HEK293 (cell line): Measurements from ENCODE around the gene IGF2BP1.

Experiments used
- BCL11A ChIP-seq: fragments of 450-650 bp; formaldehyde crosslinking; IDR thresholded peaks from 2 replicates; pipeline ENCODE4 v1.5.1; 2016; ENCODE audit warnings: low read depth, missing biosample characterization, missing genetic modification characterization
- FEZF1 ChIP-seq: fragments of 450-650 bp; formaldehyde crosslinking; IDR thresholded peaks from 2 replicates; pipeline ENCODE4 v1.5.1; 2016; ENCODE audit warnings: missing biosample characterization, missing genetic modification characterization
- MYNN ChIP-seq: fragments of 450-650 bp; formaldehyde crosslinking; IDR thresholded peaks from 2 replicates; pipeline ENCODE4 v1.5.1; 2016; ENCODE audit warnings: missing biosample characterization, missing genetic modification characterization, borderline replicate concordance
- MZF1 ChIP-seq: fragments of 450-650 bp; formaldehyde crosslinking; IDR thresholded peaks from 2 replicates; pipeline ENCODE4 v1.5.1; 2017; ENCODE audit warnings: missing biosample characterization, missing genetic modification characterization, borderline replicate concordance
- SP7 ChIP-seq: fragments of 450-650 bp; formaldehyde crosslinking; IDR thresholded peaks from 2 replicates; pipeline ENCODE4 v1.5.1; 2016; ENCODE audit warnings: missing biosample characterization, missing genetic modification characterization
- WT1 ChIP-seq: fragments of 450-650 bp; formaldehyde crosslinking; IDR thresholded peaks from 2 replicates; pipeline ENCODE4 v1.5.1; 2016; ENCODE audit warnings: missing biosample characterization, missing genetic modification characterization
- ZNF175 ChIP-seq: fragments of 450-650 bp; formaldehyde crosslinking; IDR thresholded peaks from 2 replicates; pipeline ENCODE4 v1.5.1; 2016; ENCODE audit warnings: missing biosample characterization, missing genetic modification characterization
- ZNF24 ChIP-seq: fragments of 450-650 bp; formaldehyde crosslinking; IDR thresholded peaks from 2 replicates; pipeline ENCODE4 v1.5.1; 2016; ENCODE audit warnings: missing biosample characterization, missing genetic modification characterization
- ZNF366 ChIP-seq: fragments of 450-650 bp; formaldehyde crosslinking; conservative IDR thresholded peaks from 2 replicates; pipeline ENCODE4 v1.5.1; 2016; ENCODE audit warnings: missing biosample characterization, missing genetic modification characterization
- ZNF391 ChIP-seq: fragments of 450-650 bp; formaldehyde crosslinking; IDR thresholded peaks from 2 replicates; pipeline ENCODE4 v1.5.1; 2016; ENCODE audit warnings: low read depth, missing biosample characterization, missing genetic modification characterization, borderline replicate concordance
- ZNF426 ChIP-seq: fragments of 450-650 bp; formaldehyde crosslinking; IDR thresholded peaks from 2 replicates; pipeline ENCODE4 v1.5.1; 2017; ENCODE audit warnings: missing biosample characterization, missing genetic modification characterization, mild to moderate bottlenecking, inconsistent platforms, moderate library complexity
- ZNF529 ChIP-seq: fragments of 450-650 bp; formaldehyde crosslinking; IDR thresholded peaks from 2 replicates; pipeline ENCODE4 v1.5.1; 2017; ENCODE audit warnings: missing genetic modification characterization, missing biosample characterization; ENCODE audit not compliant: insufficient replicate concordance
- ZNF626 ChIP-seq: fragments of 450-650 bp; sonication (Bioruptor Pico); formaldehyde crosslinking; IDR thresholded peaks from 2 replicates; pipeline ENCODE4 v1.5.1; 2018; ENCODE audit warnings: missing biosample characterization, missing genetic modification characterization, inconsistent platforms
- ZNF777 ChIP-seq: fragments of 450-650 bp; formaldehyde crosslinking; IDR thresholded peaks from 2 replicates; pipeline ENCODE4 v1.5.1; 2017; ENCODE audit warnings: missing biosample characterization, missing genetic modification characterization, borderline replicate concordance
- TF ChIP-seq, protein P1 (sequence below): fragments of 450-650 bp; formaldehyde crosslinking; IDR thresholded peaks from 2 replicates; pipeline ENCODE4 v1.5.1; 2016; ENCODE audit warnings: missing biosample characterization, missing genetic modification characterization, borderline replicate concordance
- TF ChIP-seq, protein P2 (sequence below): fragments of 450-650 bp; formaldehyde crosslinking; IDR thresholded peaks from 2 replicates; pipeline ENCODE4 v1.5.1; 2016; ENCODE audit warnings: missing biosample characterization, missing genetic modification characterization
- TF ChIP-seq, protein P3 (sequence below): fragments of 450-650 bp; IDR thresholded peaks from 2 replicates; pipeline ENCODE4 v1.5.1; 2018; ENCODE audit warnings: missing biosample characterization, missing genetic modification characterization
- TF ChIP-seq, protein P4 (sequence below): fragments of 450-650 bp; formaldehyde crosslinking; IDR thresholded peaks from 2 replicates; pipeline ENCODE4 v1.5.1; 2017; ENCODE audit warnings: missing biosample characterization, missing genetic modification characterization
- TF ChIP-seq, protein P5 (sequence below): fragments of 450-650 bp; formaldehyde crosslinking; IDR thresholded peaks from 2 replicates; pipeline ENCODE4 v1.5.1; 2016; ENCODE audit warnings: missing biosample characterization, missing genetic modification characterization
- TF ChIP-seq, protein P6 (sequence below): fragments of 450-650 bp; formaldehyde crosslinking; IDR thresholded peaks from 2 replicates; pipeline ENCODE4 v1.5.1; 2016; ENCODE audit warnings: missing biosample characterization, missing genetic modification characterization
- TF ChIP-seq, protein P7 (sequence below): fragments of 450-650 bp; formaldehyde crosslinking; IDR thresholded peaks from 2 replicates; pipeline ENCODE4 v1.5.1; 2016; ENCODE audit warnings: missing biosample characterization, missing genetic modification characterization

The IGF2BP1 gene

DNA sequence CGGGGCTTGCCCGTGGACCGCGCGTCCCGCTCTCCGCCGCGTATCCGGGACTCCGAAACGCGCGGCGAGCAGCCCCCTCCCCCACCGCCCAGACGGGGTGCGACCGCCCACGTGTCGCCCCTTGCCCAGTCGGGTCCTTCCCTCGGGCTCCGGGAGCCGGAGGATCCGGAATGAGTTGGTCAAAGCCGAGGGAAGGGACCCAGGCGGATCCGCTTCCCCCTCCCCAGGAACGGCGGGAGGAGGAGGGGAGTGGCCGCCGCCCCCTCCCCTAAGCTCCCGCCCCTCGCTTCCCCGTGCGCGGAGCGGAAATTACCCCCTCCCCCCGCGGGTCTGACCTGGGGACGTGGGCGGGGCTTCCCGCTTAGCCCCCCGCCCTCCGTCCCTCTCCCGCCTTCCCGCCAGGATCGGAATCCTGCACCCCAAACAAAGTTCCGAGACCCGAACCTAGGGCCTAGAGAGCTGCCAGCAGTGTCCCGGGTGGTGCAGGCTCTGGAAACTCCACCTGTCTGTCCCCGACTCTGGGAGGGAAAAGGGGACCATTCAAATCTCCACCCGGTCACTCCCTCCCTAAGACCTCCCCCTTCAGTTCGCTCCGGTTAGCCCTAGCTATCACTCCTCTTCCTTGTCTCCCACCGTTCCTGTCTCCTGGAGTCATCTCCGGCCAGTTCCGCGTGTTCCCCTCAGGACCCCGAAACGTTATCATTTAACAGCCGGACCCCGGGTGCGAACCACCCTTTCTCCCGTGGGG, 1.0 kb upstream of the IGF2BP1 start (continued):
- TF ChIP-seq, protein P1, sequence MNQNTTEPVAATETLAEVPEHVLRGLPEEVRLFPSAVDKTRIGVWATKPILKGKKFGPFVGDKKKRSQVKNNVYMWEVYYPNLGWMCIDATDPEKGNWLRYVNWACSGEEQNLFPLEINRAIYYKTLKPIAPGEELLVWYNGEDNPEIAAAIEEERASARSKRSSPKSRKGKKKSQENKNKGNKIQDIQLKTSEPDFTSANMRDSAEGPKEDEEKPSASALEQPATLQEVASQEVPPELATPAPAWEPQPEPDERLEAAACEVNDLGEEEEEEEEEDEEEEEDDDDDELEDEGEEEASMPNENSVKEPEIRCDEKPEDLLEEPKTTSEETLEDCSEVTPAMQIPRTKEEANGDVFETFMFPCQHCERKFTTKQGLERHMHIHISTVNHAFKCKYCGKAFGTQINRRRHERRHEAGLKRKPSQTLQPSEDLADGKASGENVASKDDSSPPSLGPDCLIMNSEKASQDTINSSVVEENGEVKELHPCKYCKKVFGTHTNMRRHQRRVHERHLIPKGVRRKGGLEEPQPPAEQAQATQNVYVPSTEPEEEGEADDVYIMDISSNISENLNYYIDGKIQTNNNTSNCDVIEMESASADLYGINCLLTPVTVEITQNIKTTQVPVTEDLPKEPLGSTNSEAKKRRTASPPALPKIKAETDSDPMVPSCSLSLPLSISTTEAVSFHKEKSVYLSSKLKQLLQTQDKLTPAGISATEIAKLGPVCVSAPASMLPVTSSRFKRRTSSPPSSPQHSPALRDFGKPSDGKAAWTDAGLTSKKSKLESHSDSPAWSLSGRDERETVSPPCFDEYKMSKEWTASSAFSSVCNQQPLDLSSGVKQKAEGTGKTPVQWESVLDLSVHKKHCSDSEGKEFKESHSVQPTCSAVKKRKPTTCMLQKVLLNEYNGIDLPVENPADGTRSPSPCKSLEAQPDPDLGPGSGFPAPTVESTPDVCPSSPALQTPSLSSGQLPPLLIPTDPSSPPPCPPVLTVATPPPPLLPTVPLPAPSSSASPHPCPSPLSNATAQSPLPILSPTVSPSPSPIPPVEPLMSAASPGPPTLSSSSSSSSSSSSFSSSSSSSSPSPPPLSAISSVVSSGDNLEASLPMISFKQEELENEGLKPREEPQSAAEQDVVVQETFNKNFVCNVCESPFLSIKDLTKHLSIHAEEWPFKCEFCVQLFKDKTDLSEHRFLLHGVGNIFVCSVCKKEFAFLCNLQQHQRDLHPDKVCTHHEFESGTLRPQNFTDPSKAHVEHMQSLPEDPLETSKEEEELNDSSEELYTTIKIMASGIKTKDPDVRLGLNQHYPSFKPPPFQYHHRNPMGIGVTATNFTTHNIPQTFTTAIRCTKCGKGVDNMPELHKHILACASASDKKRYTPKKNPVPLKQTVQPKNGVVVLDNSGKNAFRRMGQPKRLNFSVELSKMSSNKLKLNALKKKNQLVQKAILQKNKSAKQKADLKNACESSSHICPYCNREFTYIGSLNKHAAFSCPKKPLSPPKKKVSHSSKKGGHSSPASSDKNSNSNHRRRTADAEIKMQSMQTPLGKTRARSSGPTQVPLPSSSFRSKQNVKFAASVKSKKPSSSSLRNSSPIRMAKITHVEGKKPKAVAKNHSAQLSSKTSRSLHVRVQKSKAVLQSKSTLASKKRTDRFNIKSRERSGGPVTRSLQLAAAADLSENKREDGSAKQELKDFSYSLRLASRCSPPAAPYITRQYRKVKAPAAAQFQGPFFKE (tag by site-specific recombination) = no peak
- TF ChIP-seq, protein P2, sequence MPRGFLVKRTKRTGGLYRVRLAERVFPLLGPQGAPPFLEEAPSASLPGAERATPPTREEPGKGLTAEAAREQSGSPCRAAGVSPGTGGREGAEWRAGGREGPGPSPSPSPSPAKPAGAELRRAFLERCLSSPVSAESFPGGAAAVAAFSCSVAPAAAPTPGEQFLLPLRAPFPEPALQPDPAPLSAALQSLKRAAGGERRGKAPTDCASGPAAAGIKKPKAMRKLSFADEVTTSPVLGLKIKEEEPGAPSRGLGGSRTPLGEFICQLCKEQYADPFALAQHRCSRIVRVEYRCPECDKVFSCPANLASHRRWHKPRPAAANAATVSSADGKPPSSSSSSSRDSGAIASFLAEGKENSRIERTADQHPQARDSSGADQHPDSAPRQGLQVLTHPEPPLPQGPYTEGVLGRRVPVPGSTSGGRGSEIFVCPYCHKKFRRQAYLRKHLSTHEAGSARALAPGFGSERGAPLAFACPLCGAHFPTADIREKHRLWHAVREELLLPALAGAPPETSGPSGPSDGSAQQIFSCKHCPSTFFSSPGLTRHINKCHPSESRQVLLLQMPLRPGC (tag by site-specific recombination) = no peak
- no peak for TF ChIP-seq ZNF777 (tag by site-specific recombination)
- TF ChIP-seq ZNF175 = no peak
- TF ChIP-seq, protein P3, sequence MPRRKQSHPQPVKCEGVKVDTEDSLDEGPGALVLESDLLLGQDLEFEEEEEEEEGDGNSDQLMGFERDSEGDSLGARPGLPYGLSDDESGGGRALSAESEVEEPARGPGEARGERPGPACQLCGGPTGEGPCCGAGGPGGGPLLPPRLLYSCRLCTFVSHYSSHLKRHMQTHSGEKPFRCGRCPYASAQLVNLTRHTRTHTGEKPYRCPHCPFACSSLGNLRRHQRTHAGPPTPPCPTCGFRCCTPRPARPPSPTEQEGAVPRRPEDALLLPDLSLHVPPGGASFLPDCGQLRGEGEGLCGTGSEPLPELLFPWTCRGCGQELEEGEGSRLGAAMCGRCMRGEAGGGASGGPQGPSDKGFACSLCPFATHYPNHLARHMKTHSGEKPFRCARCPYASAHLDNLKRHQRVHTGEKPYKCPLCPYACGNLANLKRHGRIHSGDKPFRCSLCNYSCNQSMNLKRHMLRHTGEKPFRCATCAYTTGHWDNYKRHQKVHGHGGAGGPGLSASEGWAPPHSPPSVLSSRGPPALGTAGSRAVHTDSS (tag by site-specific recombination) = no peak
- peak; percentile 76 for TF ChIP-seq MZF1 (tag by site-specific recombination)
- TF ChIP-seq, protein P4, sequence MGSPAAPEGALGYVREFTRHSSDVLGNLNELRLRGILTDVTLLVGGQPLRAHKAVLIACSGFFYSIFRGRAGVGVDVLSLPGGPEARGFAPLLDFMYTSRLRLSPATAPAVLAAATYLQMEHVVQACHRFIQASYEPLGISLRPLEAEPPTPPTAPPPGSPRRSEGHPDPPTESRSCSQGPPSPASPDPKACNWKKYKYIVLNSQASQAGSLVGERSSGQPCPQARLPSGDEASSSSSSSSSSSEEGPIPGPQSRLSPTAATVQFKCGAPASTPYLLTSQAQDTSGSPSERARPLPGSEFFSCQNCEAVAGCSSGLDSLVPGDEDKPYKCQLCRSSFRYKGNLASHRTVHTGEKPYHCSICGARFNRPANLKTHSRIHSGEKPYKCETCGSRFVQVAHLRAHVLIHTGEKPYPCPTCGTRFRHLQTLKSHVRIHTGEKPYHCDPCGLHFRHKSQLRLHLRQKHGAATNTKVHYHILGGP = no peak
- no peak for TF ChIP-seq ZNF529 (tag by site-specific recombination)
- no peak for TF ChIP-seq MYNN (tag by site-specific recombination)
- TF ChIP-seq ZNF24 = no peak; the same call in 1 of the 2 replicates
- TF ChIP-seq SP7 = peak; percentile 53
- no peak for TF ChIP-seq BCL11A (tag by site-specific recombination)
- TF ChIP-seq WT1 = peak; percentile 85
- no peak for TF ChIP-seq ZNF426 (tag by site-specific recombination)
- TF ChIP-seq, protein P5, sequence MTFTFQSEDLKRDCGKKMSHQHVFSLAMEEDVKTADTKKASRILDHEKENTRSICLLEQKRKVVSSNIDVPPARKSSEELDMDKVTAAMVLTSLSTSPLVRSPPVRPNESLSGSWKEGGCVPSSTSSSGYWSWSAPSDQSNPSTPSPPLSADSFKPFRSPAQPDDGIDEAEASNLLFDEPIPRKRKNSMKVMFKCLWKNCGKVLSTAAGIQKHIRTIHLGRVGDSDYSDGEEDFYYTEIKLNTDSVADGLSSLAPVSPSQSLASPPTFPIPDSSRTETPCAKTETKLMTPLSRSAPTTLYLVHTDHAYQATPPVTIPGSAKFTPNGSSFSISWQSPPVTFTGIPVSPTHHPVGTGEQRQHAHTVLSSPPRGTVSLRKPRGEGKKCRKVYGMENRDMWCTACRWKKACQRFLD (tag by site-specific recombination) = no peak
- TF ChIP-seq, protein P6, sequence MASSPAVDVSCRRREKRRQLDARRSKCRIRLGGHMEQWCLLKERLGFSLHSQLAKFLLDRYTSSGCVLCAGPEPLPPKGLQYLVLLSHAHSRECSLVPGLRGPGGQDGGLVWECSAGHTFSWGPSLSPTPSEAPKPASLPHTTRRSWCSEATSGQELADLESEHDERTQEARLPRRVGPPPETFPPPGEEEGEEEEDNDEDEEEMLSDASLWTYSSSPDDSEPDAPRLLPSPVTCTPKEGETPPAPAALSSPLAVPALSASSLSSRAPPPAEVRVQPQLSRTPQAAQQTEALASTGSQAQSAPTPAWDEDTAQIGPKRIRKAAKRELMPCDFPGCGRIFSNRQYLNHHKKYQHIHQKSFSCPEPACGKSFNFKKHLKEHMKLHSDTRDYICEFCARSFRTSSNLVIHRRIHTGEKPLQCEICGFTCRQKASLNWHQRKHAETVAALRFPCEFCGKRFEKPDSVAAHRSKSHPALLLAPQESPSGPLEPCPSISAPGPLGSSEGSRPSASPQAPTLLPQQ (tag by site-specific recombination) = 0 out of 2 replicates have a peak, but pooled peaks have one; percentile 24
- peak; percentile 94 for TF ChIP-seq ZNF366 (tag by site-specific recombination)
- TF ChIP-seq ZNF626 (tag by site-specific recombination) = no peak
- TF ChIP-seq ZNF391 (tag by site-specific recombination) = peak; percentile 66; the same call in 1 of the 2 replicates
- TF ChIP-seq, protein P7, sequence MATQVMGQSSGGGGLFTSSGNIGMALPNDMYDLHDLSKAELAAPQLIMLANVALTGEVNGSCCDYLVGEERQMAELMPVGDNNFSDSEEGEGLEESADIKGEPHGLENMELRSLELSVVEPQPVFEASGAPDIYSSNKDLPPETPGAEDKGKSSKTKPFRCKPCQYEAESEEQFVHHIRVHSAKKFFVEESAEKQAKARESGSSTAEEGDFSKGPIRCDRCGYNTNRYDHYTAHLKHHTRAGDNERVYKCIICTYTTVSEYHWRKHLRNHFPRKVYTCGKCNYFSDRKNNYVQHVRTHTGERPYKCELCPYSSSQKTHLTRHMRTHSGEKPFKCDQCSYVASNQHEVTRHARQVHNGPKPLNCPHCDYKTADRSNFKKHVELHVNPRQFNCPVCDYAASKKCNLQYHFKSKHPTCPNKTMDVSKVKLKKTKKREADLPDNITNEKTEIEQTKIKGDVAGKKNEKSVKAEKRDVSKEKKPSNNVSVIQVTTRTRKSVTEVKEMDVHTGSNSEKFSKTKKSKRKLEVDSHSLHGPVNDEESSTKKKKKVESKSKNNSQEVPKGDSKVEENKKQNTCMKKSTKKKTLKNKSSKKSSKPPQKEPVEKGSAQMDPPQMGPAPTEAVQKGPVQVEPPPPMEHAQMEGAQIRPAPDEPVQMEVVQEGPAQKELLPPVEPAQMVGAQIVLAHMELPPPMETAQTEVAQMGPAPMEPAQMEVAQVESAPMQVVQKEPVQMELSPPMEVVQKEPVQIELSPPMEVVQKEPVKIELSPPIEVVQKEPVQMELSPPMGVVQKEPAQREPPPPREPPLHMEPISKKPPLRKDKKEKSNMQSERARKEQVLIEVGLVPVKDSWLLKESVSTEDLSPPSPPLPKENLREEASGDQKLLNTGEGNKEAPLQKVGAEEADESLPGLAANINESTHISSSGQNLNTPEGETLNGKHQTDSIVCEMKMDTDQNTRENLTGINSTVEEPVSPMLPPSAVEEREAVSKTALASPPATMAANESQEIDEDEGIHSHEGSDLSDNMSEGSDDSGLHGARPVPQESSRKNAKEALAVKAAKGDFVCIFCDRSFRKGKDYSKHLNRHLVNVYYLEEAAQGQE (tag by site-specific recombination) = no peak
- no peak for TF ChIP-seq FEZF1 (tag by site-specific recombination)
